GM18505 (cell line): ENCODE data around the gene ACOT13.
"Not testable (repeated sequence)": the region's sequence is repeated elsewhere in the genome, so short reads cannot be mapped to it uniquely, and the experiment has no call there.

Experiments used
- ATAC-seq: cut with Tn5 transposase; IDR thresholded peaks from one replicate; pipeline ENCODE4 v1.9.1; 2021; ENCODE audit not compliant: unreplicated experiment
- POLR2A ChIP-seq: IDR thresholded peaks from 4 replicates; pipeline ENCODE4 v1.6.1; 2011; ENCODE audit warnings: borderline replicate concordance; ENCODE audit not compliant: insufficient read depth, insufficient read length; ENCODE audit errors: extremely low read depth

Gene ACOT13

GRCh38 chr6:24742216-24742738, 75.4 kb downstream of the ACOT13 start:
- ATAC-seq, result no peak
- no peak for TF ChIP-seq POLR2A

- TF ChIP-seq POLR2A, result no peak
- ATAC-seq, result peak; percentile 80
Measured at GRCh38 chr6:24743265-24743943, 76.5 kb downstream of the ACOT13 start.

- peak; percentile 43 for ATAC-seq
- no peak for TF ChIP-seq POLR2A
Measured at GRCh38 chr6:24743944-24744335, 77.1 kb downstream of the ACOT13 start.

- no peak for ATAC-seq
- TF ChIP-seq POLR2A, result no peak
Measured at GRCh38 chr6:24744911-24745310, 78.0 kb downstream of the ACOT13 start.

- TF ChIP-seq POLR2A, result no peak
- no peak for ATAC-seq
Measured at GRCh38 chr6:24749297-24749696, 82.4 kb downstream of the ACOT13 start.

- ATAC-seq, result not testable (repeated sequence)
Measured at GRCh38 chr6:24750878-24751277, 84.0 kb downstream of the ACOT13 start.

- TF ChIP-seq POLR2A, result no peak
- no peak for ATAC-seq
Measured at GRCh38 chr6:24752503-24752902, 85.6 kb downstream of the ACOT13 start.

GRCh38 chr6:24752917-24753492, 86.1 kb downstream of the ACOT13 start:
- no peak for ATAC-seq
- TF ChIP-seq POLR2A, result no peak

GRCh38 chr6:24753545-24753944, 86.7 kb downstream of the ACOT13 start:
- no peak for TF ChIP-seq POLR2A
- no peak for ATAC-seq

GRCh38 chr6:24754378-24754777, 87.5 kb downstream of the ACOT13 start:
- ATAC-seq, result not testable (repeated sequence)
